8988T (cell line): Measurements from ENCODE around the gene ARFGEF3.
"Not testable (repeated sequence)": the region's sequence is repeated elsewhere in the genome, so short reads cannot be mapped to it uniquely, and the experiment has no call there.

Source experiments
- DNase-seq: peaks from one replicate; pipeline ENCODE4 v3.0.0; 2011

Gene ARFGEF3

GRCh38 chr6:138278326-138278725 is 116.6 kb downstream of the ARFGEF3 start:
- DNase-seq, result no peak

DNA sequence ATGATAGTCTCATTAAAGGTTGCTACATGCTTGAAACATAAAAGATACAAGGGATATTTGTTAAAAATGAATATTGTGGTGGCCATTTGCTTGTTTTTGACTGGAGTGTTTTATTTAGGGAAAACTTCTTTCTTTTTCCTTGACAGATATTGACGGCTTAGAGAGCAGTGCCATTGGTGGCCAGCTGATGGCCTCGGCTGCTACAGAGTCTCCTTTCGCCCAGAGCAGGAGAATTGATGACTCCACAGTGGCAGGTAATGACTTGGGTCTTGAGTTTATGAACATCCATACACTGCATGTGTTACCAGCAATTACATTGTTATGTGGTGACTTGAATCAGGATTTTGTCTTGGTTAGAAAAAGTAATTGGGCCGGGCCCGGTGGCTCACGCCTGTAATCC is 124.1 kb downstream of the ARFGEF3 start:
- DNase-seq, result no peak

DNA sequence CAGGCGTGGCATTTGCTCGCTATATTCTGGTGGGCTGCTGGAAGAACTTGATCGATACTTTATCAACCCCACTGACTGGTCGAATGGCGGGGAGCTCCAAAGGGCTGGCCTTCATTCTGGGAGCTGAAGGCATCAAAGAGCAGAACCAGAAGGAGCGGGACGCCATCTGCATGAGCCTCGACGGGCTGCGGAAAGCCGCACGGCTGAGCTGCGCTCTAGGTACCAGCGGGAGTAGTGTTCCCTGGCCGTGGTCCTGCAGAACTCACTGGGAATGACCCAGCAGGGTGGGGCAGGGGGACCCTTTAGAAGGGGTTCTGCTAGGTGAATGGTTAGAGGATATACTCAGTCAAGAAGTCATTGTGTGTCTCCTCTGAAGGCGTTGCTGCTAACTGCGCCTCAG is 125.0 kb downstream of the ARFGEF3 start:
- no peak for DNase-seq

DNA sequence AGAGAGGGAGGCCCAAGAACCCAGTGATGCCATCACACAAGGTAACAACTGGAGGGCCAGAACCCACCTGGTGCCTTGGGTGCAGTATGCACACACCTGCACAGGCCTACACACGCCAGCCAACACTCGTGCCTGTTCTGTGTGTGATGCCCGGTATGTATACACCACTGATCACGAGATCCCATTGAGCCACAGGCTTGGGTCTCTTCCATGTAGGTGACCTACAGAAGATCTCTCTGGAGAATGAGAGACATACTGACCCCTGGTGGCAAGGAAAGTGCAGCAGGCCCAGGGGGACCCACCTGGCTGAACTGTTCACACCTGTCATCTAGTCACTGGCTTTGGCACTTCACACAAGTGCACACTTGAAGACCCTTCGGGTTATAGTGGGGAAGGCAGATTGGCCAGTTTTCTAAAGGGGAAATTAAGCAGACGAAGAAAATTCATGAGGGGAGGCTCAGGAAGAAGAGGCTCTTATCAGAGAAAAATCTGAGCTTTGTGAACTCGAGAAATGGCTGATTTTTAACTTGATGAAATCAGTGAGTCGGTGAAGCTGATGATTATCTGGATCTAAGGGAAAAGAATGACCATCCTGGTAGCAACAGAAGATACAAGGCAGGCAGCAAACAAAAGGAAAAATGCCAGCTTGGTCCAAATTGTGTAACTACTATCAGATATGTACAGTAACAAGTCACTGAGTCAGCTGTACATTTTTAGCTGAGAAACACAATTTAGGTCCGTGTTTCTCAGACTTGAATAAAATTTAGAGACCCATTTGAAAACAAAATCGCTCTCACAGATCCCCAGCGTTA is 125.6 kb downstream of the ARFGEF3 start:
- DNase-seq, result no peak

- not testable (repeated sequence) for DNase-seq
Observed at GRCh38 chr6:138288428-138289085, 126.8 kb downstream of the ARFGEF3 start.

- peak; percentile 46 for DNase-seq
Observed at GRCh38 chr6:138289739-138290138, 128.0 kb downstream of the ARFGEF3 start.

DNA sequence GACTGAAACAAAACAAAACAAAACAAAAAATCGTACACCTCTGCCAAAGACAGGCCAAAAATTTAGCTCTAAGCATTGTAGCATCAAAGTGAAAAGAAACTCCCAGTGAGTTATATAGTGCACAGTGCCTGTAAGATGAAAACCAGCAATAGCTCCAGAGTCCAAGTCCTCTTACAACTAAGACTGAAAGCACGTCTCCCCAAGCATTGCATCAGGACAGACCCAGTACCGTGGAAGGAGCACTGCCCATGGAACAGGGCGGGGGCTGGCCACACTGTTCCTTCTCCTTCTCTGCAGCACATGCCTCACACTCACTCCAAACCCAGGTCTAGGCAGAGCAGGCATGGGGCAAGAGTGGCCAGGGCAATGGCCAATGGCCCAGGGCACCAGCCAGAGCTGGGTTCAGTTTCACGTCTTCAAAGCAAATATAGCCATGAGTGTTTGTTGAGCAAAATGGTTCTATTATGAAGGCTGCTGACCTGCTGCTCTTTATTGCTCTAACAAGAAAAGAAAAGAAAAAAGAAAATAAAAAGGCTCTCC is 128.8 kb downstream of the ARFGEF3 start:
- DNase-seq, result no peak

- DNase-seq, result no peak
Observed at GRCh38 chr6:138291036-138291848, 129.5 kb downstream of the ARFGEF3 start.

DNA sequence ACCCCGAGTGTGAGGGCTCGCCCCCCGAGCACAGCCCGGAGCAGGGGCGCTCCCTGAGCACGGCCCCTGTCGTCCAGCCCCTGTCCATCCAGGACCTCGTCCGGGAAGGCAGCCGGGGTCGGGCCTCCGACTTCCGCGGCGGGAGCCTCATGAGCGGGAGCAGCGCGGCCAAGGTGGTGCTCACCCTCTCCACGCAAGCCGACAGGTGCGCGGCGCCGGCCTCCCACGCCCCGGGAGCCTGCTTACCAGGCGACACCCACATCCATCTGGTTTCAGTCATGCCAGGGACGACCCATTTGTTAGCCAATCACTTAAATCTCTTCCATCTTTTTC is 130.1 kb downstream of the ARFGEF3 start:
- no peak for DNase-seq

GRCh38 chr6:138292482-138292881 is 130.7 kb downstream of the ARFGEF3 start:
- DNase-seq, result no peak

GRCh38 chr6:138293428-138294395 is 132.0 kb downstream of the ARFGEF3 start:
- no peak for DNase-seq

DNA sequence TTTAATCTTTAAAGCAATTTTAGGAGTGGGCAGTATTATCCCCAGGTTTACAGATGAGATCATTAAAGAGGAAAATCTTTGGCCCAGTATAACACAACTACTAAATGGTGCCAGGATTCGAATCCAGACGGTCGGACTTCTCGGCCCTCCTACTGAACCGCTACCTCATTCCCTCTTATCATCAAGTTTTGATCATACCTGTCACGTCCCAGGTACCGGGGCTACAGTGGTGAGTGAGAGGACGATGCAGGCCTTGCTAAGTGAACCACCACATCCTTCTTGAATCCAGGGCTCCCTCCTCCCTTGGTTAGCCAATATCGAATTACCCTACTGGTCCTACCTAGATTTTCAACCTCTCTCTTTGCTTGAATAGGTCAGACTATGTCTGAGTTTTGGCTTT is 134.6 kb downstream of the ARFGEF3 start:
- DNase-seq, result no peak

- no peak for DNase-seq
Observed at GRCh38 chr6:138296786-138297185, 135.0 kb downstream of the ARFGEF3 start.

GRCh38 chr6:138297761-138298298 is 136.1 kb downstream of the ARFGEF3 start:
- no peak for DNase-seq

- no peak for DNase-seq
Observed at GRCh38 chr6:138300469-138300868, 138.7 kb downstream of the ARFGEF3 start.

DNA sequence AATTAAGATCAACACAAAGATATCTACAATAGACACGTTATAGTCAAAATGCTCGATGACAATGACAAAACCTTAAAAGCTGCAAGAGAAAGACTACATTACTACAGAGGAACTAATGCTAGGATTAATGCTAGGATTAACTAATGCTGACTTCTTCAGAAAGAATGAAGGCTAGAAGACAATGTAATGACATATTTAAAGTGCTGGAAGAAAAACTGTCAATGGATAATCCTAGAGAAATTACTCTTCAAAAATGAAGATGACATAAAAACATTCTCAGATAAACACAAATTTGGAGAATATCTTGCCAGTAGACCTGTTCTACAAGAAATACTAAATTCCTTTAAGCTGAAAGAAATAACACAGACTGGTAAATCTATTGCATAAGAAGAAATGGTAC is 140.8 kb downstream of the ARFGEF3 start:
- DNase-seq, result no peak

DNA sequence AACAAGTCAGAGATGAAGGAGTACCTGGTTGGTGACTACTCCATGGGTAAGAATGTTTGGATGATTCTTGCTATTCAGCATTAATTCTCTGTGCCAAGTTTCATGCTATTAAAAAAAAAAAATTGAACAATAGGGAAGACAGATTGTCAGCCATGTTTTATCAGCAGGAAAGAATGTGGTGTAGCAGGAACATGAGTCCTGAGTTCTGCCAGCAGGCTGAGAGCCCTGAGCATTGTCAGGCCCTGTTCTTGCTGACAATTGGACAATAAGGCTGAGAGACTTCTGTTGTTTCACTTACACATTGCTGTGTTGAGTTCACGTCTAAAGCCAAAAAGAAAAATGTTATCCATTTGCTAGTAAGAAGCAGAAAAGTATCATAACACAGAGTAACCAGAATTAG is 145.6 kb downstream of the ARFGEF3 start:
- no peak for DNase-seq

- no peak for DNase-seq
Observed at GRCh38 chr6:138307816-138308730, 146.3 kb downstream of the ARFGEF3 start.

DNA sequence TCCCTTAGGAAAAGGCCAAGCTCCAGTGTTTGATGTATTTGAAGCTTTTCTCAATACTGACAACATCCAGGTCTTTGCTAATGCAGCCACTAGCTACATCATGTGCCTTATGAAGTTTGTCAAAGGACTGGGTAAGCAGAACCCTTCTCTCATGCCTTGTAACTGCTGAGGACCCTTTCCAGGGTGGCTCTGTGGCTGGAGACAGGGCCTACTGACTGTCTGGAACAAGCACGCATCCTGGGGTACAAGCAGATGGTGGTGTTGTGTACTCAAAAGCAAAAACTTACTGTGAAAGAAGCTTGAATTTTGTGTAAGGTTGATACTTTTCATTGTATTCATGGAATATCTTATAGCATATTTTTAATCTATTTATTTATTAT is 147.0 kb downstream of the ARFGEF3 start:
- DNase-seq, result no peak

DNA sequence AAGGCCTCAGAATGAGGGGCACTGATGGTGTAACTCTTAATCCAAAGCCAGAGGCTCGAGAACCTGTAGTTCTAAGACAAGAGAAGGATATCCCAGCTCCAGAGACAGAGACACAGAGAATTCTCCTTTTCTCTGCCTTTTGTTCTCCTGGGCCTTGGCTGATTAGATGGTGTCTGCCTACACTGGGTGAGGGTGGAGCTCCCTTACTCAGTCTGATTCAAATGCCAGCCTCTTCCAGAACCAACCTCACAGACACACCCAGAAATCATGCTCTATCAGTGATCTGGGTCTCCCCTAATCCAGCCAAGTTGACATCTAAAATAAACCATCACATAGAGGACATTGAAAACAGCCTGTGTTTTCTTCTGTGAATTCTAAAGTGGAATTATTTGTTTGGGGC is 148.0 kb downstream of the ARFGEF3 start:
- DNase-seq, result no peak

DNA sequence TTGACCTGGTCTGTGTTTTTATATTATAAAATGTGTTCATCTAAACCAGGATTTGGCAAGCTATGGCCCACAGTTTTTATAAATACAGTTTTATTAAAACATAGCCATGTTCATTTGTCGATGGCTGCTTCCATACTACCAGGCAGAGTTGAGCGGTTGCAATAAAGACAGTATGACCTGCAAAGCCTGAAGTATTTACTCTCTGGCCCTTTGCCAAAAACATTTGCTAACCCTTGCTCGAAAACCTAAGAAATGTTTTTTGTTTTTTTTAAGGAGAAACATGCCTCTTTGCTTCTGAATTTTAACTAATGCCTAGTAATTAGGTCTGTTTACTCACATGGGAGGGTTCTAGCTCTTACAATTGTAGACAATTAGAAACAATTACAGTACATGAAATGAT is 148.6 kb downstream of the ARFGEF3 start:
- DNase-seq, result no peak
